HPDE6-E6E7 (cell line): ENCODE results near the gene ABCG1.
"Not testable (repeated sequence)": the region's sequence is repeated elsewhere in the genome, so short reads cannot be mapped to it uniquely, and the experiment has no call there.

Source experiments
- DNase-seq: peaks from one replicate; pipeline ENCODE4 v3.0.0; 2011; ENCODE audit warnings: missing footprints; ENCODE audit errors: extremely low spot score

The ABCG1 gene

GRCh38 chr21:42289926-42290325 is 71.0 kb downstream of the ABCG1 start:
- DNase-seq = no peak

GRCh38 chr21:42290505-42290904 is 71.6 kb downstream of the ABCG1 start:
- DNase-seq = no peak

DNA sequence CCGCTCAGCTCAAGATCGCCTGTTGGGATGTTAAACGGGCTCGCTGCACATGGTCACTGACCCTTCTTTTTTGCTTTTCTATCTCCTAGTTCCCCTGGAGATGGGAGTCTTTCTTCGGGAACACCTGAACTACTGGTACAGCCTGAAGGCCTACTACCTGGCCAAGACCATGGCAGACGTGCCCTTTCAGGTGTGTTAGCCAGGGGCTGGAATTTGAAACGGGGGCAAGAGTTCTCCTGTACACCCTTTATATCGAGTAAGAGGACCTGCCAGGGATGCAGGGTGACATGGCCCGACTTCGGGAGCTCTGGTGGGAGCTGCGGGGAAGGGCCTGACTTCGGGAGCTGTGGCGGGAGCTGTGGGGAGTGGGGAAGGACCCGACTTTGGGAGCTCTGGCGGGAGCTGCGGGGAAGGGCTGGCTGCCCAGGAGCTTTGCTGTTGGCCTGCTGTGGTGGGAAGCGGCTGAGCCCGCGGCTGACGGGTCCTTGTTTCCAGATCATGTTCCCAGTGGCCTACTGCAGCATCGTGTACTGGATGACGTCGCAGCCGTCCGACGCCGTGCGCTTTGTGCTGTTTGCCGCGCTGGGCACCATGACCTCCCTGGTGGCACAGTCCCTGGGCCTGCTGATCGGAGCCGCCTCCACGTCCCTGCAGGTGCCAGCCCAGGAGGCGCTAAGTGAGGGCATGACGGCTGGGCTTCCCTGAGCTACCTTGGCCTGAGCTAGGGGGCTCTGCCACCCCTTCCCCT is 72.2 kb downstream of the ABCG1 start:
- DNase-seq = no peak

GRCh38 chr21:42291751-42292562 is 73.0 kb downstream of the ABCG1 start:
- DNase-seq = peak; percentile 11

- DNase-seq = not testable (repeated sequence)
These were observed 73.7 kb downstream of the ABCG1 start for GRCh38 chr21:42292563-42293142.

GRCh38 chr21:42293649-42294272 is 74.8 kb downstream of the ABCG1 start:
- no peak for DNase-seq

- no peak for DNase-seq
These were observed 75.4 kb downstream of the ABCG1 start for GRCh38 chr21:42294273-42294880.

DNA sequence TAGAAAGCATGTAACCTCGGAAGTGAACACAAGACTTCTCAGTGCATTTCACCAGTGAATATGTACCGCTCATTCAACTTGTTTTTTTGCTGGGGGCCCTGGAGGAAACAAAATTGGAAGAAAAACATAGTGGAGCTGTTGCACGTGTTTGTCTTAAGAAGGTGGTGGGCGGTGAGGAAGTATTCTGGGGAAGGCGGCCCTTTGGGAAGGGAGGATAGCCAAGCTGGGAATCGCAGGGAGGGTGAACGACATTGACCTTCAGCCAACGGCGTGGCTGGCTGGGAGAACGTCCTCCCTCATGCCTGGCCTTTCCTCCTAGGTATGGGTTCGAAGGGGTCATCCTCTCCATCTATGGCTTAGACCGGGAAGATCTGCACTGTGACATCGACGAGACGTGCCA is 76.9 kb downstream of the ABCG1 start:
- DNase-seq = no peak

DNA sequence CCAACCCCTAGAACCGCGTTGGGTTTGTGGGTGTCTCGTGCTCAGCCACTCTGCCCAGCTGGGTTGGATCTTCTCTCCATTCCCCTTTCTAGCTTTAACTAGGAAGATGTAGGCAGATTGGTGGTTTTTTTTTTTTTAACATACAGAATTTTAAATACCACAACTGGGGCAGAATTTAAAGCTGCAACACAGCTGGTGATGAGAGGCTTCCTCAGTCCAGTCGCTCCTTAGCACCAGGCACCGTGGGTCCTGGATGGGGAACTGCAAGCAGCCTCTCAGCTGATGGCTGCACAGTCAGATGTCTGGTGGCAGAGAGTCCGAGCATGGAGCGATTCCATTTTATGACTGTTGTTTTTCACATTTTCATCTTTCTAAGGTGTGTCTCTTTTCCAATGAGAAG is 77.6 kb downstream of the ABCG1 start:
- DNase-seq = no peak

DNA sequence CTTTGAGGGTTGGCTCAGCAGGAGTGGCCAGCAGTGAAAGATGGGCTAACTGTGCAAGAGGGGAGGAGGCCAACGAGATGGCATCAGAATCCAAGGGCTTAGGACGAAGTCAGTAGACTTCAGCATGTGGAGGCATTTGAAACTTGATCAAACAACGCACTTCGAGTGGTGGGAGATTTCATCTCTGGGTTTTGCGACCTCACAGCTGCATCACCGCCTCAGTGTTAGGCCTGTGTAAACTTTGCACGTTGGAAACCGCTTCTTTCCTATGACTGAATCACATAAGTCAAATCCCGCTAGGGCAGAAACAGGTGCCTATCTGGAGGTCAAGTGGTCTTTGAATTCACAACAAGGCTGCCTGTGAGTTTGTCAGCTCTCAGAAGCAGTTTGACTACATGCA is 78.4 kb downstream of the ABCG1 start:
- no peak for DNase-seq

- peak; percentile 31 for DNase-seq
These were observed 79.3 kb downstream of the ABCG1 start for GRCh38 chr21:42298237-42298636.

DNA sequence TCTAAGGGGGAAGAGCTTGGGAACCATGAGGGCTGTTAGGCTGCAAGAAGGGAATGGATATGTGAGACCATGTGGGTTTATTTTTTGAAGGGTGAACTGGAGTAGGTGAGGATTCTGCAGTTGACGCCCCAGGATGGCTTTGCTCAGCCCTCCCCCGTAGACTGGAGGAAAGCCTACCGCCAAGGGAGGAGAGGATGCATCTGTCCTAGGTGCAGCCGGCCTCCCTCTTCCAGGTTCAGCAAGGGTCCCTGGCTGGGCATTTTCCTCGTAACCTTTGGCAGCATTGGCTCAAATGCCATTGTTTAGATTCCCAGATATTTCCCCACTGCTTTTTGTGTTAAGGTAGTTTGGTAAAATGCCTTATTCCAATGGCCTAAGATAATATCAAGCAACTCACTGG is 79.7 kb downstream of the ABCG1 start:
- no peak for DNase-seq

DNA sequence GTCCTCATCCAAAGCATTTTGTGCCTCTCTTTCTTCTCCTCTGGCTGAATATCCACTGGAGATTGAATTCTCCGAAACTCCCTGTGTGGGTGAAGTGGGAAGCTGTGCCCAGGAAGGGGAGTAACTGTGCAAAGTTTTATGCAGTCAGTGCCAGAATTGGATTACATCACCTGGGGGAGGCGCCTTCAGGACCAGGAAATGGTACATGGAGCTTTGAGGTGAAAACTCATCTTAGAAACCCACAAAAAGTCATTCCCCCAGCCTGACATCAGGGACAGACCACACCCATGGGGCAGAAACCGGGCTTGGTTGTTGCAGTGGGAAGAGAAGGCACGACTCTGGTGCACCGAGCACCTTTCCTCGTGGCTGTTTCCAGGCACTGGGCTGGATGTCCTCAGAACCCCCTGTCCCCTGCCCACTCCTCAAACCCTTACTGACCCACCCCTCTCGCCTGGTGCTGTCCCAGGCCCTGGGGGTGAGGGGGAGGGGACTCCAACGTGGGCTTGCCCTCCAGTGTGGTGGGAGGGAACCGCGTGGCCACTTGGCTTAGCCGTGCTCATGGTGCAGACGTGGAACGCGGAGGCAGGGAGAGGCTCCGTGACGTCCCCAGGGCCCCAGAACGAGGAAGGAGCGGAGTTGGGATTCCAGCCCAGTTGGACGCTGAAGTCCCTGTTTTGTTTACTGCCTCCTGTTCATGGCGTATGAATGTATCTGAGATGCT is 80.5 kb downstream of the ABCG1 start:
- DNase-seq = peak; percentile 17

GRCh38 chr21:42300045-42300583 is 81.2 kb downstream of the ABCG1 start:
- no peak for DNase-seq

DNA sequence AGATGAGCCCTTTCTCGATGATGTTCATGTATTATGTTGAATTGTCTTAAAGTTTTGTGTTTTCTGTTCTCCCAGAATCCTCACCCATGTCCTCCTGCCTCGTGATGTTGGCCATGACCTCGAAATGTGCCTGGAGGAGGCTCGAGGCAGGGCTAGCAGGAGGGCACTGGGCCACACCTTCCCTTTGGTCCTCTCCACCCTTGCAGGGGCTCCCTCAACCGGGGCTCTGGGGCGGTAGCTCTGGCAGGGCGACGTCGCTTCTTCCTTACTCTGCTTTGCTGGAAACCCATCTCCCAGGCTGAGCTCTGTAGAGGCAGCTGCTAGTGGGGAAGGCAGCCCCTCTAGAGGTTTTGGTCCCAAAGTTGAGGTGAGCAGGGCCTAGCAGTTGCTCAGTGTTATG is 82.0 kb downstream of the ABCG1 start:
- DNase-seq = no peak

DNA sequence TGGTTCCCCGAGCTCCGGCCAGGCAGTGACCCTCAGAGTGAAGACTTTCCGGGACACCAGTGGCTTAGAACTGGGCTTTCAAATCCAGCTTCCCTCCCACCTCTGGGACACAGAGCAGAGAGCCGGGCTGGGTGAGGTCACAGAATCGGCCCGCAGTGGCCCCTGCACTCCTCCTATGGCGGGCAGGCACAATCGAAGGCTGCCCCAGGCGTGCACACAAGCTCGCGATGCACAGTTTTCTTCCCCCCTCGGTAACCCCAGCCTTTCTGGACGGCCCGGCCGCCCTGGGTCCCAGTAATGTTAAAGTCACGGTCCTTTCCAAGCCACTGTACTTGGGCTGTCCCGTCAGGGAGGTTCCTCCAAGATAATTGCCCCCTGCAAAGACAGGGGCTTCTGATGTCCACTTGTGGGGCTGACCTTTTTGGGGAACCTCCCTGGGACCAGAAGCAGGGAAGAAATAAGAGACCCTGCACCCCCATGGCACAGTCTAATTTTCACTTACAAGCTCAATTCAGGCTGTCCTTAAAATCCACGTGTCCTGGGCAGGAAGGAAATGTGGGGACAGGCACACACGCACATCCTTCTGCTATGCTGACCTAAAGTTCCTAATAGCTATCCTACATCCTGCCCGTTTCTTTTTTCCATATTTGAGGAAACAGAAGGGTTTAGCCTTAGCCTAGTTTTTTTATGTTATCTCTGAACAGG is 82.6 kb downstream of the ABCG1 start:
- DNase-seq = no peak

DNA sequence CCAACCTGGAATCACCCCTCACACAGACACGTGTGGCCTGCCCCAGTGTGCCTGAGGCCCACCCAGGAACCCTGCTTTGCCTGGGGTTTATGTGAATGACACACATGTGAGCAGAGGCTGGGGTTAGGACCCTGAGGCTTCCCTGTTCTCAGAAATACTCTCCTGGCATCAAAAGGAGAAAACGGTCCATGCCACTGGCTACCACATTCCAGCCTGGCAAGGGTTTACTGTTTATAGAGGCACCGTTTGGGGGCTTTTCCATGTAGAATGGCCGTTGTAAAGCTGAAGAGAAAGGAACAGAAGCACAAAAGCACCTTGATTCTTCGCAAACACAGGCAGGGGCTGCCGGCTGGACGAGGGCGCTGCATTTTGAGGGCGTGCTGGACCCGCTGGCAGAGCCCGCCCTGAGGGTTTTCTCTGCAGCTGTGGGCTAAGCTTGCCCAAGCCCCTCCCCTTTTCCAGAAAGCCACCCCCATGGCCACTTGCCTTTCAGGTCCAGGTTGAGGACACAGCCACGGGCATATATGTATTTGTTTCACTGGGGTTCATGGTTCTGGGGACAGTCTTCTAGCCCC is 83.2 kb downstream of the ABCG1 start:
- no peak for DNase-seq

- no peak for DNase-seq
These were observed 83.9 kb downstream of the ABCG1 start for GRCh38 chr21:42302794-42303193.

GRCh38 chr21:42303443-42303842 is 84.5 kb downstream of the ABCG1 start:
- DNase-seq = no peak
